Fibroblast of skin of left biceps (primary cell): ENCODE data around the gene MIA2.

Experiments used
- DNase-seq, 2 experiments: peaks; one replicate each; pipeline ENCODE4 v3.0.0-alpha.2; 2013; ENCODE audit warnings: low read depth in 2 of 2

The MIA2 gene

GRCh38 chr14:39433452-39433813, 199.7 kb downstream of the MIA2 start:
- DNase-seq = no peak

- DNase-seq = no peak
These were observed 200.7 kb downstream of the MIA2 start for GRCh38 chr14:39434401-39434800.

- DNase-seq = no peak
These were observed 201.5 kb downstream of the MIA2 start for GRCh38 chr14:39435241-39435640.
